UCSD-AML1 (cell line): Measurements from ENCODE around the gene MAN1B1.
"Not testable (repeated sequence)": the region's sequence is repeated elsewhere in the genome, so short reads cannot be mapped to it uniquely, and the experiment has no call there.

Source experiments
- DNase-seq: peaks from one replicate; lab custom pipeline; 2025; ENCODE audit not compliant: unreplicated experiment; lab: John Stamatoyannopoulos, UW

MAN1B1 gene

DNA sequence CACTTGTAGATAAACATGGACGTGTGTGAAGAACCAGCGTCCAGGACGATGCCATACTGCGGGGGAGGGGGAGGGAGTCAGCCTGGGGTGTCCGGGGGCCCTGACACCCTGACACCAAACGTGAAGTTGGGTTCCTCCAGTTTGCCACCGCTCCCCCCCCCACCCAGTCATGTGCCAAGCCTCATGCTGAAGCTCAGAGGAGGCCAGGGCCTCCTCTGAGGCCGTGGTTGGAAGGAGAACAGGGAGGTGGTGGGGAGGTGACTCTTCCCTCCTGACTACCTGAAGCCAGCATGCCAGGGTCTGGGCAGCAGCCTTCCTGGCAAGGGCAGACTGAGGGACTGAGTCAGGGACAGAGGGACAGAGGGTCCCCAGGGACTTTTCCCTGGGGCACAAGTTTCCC lies 34.5 kb upstream of the MAN1B1 start:
- DNase-seq: no peak

DNA sequence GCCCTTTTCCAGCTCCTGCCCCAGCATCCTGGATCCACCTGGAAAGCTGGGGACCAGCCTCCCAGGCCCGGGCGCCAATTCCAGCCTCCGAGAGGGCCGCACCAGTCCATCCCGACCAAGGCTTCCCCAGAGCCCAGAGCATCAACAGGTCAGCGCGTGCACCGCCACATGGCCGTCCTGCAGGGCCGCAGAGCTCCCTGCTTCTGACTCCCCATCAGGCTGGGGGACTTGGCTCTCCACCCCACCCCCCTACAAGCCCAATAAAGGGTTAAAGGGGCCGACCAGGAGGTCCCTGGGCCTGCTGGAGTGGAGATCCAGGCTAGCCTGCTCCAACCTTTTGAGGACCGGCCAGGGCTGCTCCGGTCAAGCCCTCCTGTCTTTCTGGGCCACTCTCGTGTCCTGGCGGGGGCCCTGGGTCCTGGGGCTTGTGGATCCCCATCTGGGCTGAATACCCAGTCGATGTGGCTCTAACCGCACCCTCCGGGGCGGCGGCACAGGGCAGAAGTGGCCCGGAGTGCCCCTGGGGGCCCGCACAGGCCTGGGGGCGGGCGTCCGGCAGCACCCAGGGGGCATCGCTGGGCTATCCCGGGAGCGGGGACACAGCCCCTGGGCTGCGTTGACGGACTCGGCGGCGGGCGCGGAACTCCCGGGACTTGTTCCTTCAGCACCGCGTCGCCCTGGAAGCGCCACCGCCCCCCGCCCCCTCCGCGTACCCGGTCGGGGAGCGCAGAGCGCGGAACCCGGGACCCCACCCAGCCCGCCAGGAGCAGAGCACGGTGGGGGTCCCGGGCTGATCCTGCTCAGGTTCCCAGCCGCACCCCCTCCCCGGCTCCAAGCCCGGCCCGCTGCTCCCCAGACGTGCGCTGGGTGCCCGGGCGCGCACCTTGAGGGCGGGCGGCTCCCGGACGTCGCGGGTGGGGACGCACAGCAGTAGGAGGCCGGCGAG lies 33.5 kb upstream of the MAN1B1 start:
- DNase-seq: no peak

DNA sequence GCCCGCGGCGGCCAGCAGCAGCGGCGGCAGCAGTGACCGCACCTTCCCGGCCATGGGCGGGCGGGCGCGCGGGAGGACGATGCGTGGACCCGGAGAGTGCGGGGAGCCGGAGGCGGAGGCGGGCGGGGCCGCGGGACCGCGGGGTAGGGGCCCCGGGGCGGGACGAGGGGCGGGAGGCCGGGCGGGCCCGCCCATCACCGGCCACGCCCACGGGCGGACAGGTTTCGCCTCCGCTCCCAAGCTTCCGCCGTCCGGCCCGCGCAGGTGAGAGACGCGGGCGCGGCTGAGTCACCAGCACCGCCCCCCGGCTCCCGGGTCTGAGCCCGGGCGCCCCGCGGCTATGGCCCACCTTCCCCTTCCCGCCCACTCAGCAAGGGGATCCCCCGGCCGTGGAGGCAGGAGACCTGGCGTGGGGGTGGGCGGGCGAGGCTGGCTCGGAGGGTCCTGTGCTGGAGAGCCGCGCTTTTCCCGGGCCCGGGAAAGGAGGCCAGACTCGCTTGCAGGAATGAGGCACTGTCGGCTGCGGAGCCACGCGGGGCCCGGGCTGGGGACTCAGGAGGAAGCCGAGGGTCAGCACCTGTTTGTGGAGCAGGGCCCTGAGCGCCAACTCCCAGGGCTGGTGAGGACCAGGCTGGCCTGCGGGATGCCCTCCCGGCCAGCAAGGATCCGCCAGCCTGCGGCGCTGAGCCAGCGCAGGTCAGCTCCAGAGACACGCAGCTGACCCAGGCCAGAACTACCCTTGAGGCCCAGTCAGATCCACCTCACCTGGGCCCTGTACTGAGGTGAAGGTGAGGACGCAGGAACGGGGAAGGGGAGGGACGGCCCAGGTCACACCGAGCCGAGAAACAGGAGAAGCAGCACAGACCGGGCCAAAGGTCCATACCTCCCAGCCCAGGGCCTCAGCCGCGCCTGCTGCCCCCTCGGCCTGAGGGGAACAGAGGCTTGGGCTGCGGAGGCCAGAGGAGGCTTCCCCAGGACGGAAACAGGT lies 32.5 kb upstream of the MAN1B1 start, which contains the start of gene ENTPD2:
Gene ENTPD2, minus strand, starts transcription at position 118 of the 988 bp plus-strand sequence. Its CDS starts 64 bp downstream, at position 54.
- no peak for DNase-seq

DNA sequence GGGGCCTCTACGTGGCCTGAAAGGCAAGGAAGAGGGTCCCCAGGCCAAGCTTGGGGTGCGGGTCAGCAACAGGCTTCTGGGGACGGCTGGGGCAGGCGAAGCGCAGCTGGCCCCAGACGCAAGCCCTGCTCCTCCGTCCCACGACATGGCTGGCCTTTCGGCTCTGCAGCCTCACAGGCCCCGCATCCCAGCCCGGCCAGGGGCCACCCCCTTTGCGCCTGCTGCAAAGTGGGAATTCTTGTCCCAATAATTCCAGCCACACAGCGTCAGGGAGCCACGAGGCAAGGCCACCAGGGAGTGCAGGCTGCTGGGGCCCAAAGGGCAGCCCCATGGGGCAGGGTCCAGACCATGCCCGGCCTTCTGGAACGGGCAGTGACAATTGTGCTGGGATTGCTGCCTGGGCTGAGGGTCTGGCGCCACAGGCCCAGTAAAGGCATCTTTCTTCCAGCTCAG lies 31.8 kb upstream of the MAN1B1 start:
- no peak for DNase-seq

DNA sequence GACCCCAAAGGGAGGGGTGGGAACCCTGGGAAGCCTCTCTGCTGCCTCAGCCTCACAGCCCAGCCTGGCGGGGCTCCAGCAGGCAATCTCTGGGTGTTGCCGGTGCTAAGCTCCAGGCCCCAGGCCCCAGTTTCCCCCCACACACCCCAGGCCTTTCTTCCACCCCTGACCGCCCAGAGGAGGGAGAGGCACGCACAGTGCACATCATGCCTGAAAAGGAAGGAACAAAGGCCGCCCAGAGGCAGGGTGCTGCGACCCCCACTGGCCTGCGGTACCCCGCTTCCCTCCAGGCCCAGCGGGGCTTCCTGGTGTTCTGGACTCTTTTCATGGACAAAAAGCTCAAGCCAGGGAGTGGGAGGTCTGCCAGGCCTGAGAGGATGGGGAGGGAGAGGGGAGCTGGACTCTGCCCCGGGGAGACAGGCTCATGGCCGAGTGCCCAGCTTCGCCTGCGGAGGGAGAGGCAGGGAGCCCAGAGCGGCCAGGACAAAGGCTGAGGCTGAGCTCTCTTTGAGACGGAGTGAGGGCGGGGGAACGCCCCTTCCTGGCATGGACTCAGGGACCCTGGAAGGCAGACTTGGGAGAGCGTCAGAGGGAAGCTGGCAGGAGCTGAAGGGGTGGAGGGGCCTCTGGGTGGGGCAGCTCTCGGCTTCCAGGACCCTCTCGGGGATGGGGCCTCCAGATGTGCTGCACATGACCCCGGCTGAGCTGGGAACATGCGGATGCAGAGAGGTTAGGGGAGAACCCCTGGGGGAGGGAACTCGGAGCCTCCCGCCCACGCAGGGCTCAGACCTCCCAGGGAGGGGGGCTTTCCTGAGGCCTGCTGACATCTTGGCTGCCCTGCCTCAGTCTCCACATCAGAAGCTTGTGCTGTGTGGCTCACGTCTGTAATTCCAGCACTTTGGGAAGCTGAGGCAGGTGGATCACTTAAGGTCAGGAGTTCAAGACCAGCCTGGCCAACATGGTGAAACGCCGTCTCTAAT lies 31.1 kb upstream of the MAN1B1 start:
- DNase-seq: no peak

DNA sequence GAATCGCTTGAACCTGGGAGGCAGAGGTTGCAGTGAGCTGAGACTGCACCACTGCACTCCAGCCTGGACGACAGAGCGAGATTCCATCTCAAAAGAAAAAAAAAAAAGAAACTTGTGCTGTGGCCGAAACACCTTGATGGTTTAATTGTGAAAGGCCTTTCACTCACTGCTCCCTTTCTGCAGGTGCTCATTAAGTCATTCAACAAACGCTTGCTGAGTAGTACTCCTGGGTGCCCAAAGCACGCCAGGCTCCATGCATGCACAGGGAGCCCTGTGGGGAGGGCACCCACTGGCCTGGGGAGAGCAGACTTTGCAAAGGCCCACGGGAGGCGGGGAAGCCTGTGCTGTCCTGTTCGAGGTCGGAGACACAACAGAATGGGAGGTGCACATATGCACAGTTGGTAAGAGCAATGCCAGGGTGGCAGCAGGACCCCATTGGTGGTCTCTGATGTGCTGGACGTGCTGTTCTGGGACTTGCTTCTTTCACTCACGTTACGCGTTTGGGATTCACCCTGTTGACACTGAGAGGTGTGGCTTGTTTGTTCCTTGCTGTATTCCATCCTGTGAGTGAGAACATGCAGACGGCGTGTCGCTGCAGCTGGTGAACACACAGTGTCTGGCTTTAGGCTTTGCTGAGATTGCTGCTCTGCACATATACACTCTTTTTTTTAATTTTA lies 29.9 kb upstream of the MAN1B1 start:
- DNase-seq: no peak

DNA sequence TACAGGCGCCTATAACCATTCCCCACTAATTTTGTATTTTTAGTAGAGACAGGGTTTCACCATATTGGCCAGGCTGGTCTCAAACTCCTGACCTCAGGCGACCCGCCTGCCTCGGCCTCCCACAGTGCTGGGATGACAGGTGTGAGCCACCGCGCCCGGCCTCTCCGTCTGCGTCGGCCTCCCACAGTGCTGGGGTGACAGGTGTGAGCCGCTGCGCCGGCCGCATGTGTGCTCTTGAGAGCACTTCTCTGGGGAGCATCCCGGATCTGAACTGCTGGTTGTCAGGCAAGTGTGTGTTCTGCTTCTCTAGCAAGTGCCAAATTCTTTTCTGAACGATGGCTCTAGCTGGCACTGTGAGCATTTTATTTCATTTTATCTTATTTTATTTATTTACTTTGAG lies 29.2 kb upstream of the MAN1B1 start:
- no peak for DNase-seq

DNA sequence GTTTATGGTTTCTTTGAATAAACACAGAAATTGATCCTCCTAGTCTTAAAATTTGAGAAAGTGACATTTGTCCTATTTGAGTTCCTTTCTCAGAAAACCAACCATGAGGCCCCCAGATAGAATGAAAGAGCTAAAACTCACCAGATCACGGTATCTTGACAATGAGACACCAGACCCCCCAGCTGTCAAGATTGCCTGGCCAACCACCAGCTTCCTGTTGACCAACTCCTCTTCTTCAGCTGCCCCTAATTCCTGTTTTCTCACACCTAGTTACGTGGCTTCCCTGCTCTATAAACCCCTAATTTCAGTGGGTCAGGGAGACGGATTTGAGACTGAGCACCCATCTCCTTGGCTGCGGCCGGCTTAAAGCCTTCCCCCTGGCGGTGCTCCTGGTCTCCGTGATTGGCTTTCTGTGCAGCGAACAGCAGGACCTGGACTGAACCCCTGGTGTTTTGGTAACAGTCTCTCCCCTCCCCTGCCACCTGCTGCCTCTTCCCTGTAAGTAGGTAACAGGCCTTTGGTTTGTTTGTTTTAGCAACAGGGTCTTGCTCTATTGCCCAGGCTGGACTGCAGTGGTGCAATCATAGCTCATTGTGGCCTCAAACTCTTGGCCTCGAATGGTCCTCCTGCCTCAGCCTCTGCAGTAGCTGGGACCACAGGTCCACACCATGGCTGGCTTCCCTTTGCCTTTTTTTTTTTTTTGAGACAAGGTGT lies 28.1 kb upstream of the MAN1B1 start:
- no peak for DNase-seq

DNA sequence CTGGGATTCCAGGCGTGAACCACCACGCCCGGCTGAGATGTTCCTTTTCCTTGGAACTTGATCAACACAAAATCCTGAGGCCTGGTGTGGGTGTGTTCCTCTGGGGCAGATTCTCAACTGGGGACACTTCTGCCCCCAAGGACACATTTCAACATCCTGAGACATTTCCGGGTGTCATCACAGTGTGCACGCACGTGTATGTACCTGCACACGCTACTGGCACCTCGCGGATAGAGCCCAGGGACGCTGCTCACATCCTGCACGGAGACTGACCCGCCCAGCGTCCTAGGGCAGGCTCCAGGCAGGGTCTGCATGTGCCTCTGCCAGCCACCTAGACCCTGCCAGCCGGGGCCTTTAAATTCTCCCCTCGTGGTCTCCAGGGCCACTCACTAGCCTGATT lies 24.4 kb upstream of the MAN1B1 start:
- no peak for DNase-seq

DNA sequence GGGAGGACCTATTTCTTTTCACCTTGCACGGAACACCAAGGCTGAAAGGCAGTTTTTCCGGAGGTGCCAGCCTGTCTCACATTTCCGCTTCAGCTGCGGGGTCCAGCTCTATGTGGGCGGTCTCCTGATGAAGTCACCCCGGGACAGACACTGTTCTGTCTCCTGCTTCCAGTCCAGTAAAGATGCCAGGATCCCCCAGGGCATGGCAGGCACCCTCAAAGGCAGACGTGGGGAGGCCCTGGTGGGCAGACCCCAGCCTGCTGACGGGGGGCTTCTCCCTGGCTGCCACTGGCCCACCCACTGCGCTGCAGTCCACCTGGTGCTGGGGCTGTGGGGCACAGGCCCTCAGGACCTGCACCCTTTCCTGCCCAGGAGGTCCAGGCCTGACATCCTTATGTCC lies 24.0 kb upstream of the MAN1B1 start:
- not testable (repeated sequence) for DNase-seq

DNA sequence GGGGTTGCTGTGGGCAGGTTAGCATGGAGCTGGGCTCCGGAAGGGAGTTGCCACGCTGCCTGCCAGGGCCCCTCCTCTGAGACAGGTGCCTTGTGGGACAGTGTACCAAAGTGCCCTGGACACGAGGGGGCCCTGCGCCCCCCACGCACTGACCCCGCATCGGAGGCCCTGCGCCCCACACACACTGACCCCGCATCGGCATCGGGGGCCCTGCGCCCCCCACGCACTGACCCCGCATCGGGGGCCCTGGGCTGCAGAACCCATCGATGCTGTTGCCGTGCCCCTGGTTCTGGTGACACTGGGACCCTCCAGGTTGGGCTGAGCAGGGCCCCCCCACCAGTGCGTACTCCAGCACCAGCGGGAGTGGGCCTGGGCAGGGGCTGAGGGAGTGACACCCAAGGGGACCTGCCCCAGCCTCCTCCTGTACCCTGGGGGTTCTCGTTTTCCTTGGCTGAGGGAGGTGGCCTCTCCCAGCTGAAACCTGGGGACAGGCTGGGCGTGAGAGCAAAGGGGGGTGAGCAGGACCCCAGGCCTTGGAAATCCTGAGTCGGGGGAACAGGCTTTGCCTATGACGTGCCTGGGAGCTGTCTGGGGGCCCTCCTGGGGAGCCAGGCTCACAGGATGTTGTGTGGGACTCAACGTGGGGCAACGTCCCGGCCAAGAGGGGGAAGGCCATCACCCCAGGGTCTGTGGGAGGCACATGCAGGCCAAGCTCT lies 23.3 kb upstream of the MAN1B1 start:
- DNase-seq: no peak

DNA sequence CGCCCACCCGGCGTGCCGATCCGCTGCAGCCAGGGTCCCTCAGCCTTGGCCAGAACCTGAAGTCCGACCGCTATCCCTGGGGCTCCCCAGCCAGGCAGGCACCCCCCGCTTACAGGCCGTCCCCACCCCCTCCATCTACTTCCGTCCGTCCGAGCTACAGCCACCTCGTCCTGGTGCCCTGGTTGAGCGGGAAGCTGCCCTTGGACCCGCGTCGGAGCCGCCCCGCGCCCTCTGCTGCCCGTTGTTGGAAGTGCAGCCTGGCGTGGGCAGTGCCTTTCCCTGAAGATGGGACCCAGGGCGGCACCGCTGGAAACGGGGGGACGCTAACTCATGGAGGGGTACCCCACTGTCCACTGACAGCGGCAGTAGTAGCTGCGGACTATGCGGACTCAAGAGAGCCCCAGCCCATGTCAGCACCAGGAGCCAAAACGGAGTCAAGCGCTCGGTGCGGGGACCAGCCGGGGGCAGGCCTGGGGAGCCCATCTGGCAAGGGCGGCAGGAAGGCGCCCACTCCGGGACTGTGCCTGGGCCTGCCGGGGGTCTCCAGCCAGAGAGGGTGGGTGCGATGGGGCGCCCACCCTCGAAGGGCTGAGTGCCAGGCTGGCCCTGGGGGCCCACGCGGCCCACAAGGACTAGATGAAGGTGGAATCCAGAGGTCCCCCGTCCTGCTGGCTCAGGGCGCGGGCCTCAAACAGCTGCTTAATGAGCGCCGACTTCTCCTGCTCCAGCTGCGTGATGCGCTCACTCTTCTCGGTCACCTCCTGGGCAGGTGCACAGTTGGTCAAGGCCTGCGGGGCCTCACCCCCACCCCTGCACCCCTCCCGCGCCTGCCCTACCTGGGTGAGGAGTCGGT lies 22.5 kb upstream of the MAN1B1 start:
- DNase-seq: peak; percentile 60

DNA sequence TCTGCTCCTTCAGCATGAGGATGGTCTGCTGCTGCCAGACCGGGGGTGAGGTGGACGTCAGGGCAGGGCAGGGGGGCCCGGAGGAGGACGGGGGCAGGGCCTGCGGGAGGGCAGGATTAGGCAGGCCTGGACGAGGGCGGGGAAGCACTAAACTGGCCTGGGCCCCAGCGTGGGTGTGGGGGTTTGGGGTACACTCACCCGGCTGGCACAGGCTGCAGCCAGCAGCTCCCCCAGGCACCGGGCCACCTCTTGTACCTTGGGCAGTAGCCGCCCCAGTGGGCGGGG lies 22.0 kb upstream of the MAN1B1 start:
- DNase-seq: no peak

DNA sequence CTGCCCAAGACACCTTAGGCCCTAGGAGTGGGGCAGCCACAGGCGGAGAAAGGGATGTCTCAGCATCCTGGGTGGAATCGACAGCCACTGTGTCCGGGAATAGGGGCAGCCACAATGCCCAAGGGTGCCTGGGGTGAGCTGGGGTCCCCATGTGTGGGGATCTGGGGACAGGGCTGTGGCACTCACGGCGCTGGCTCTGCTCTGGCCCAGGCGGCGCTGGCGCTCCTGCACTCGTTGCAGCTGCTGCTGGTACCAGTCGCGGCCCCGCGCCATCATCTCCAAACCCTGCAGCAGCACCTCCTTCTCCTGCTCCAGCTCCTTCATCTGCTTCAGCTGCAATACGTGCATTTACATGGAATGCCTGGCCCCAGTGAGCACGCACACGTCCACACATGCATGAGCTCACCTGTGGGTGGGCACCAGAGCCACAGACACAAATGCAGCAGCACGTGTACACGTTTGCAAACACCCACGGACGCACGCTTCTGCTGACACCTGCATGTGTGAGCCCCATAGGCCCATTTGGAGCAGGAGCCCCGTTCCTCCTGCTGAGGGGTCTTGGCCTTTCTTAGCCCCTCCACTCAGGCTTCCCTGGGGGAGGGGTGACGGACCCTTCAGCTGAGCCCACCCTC lies 21.3 kb upstream of the MAN1B1 start:
- no peak for DNase-seq

DNA sequence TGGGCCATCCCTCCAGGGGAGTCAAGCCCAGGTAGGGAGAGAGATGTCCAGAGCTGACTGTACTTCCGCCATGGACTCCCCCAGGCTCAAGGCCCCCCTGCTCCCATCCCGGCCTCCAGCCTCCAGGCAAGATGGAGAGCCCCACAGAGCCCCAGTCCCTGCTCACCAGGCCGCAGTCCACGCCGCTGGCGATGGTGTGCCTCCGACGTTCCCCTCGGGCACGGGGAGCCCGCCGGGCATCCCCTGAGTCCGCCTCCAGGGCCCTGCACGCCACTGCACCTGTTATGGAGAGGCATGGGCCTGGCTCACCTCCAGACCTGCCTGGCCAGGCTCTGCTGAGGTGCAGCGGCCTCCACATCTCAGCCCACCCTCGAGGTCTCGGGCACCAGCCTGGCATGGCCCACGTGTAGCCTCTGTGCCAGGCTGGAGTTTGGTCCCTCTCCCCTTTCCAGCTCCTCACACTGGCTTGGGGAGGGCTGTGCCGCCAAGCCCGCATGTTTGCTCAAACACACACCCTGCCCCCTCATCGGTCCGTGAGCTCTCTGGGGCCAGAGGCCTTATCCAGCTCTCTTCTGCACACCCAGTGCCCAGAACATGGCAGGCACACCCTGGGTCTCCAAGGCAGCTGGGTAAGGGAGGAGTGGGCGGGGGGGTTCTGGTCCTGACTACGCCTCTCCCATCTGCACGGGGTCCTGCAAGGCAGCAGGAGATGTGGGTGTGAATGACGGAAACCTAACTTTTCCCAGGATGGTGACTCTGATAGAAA lies 20.5 kb upstream of the MAN1B1 start:
- no peak for DNase-seq

DNA sequence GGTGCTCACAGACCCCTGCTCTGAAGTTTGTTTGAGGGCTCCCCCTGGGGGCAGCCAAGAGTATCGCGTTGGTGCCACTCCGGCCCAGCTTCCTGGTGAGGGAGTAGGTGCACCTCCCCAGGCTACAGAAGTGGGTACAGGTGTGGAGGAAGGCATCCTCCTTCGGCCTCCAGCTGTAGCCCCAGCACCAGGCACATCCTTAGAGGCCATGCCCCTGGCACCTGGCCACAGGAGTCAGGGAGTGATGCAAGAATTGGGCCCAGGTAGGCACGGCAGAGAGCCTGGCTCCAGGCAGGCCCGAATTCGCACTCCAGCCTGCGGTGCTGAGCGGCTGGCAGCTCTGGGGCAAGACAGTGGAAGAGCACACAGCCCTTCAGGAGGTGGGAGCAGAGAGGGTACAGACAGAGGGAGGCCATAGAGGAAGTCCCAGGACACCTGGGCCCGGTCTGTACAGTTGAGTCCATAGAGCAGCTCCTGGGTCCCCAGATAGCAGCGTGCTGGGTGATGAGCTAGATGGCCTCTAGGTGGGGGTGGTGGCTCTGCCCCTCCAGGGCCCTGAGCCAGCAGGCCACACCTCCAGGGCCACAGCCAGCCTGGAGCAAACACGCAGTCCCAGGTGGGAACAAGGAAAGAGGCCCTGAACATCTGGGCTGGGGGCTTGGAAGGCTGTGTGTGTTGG lies 18.8 kb upstream of the MAN1B1 start:
- peak; percentile 77 for DNase-seq
